Natural killer cell (primary cell): Measurements from ENCODE around the gene RELN. TPM values are rescaled to one million over a fixed set of nuclear protein-coding genes. Genes with fewer than 3 reads are reported as not detected.

Experiments used
- ATAC-seq, 3 donors: fragments of 150-1000 bp in 2 of 3; fragments of 200-7000 bp in 1 of 3; cut with Tn5 transposase; 1 replicate in 1 of 3; 2 replicates in 2 of 3; pipeline ENCODE4 v1.10.0; 2021; ENCODE audit warnings: mild to moderate bottlenecking in 2 of 3, moderate library complexity in 2 of 3
- DNase-seq, 2 donors: peaks; one replicate each; pipeline versions ENCODE4 v3.0.0 to v3.0.0-alpha.2; 2013 to 2021; ENCODE audit warnings: mixed read lengths in 1 of 2
- H3K27ac ChIP-seq: one replicate; pipeline ENCODE4 v1.5.1; 2013; ENCODE audit warnings: mild to moderate bottlenecking, low read length
- H3K27me3 ChIP-seq: one replicate; pipeline ENCODE4 v1.6.1; 2013; ENCODE audit warnings: low read length; ENCODE audit not compliant: control insufficient read depth, insufficient read depth
- H3K36me3 ChIP-seq: one replicate; pipeline ENCODE4 v1.6.1; 2013; ENCODE audit warnings: low read length; ENCODE audit not compliant: control insufficient read depth, insufficient read depth
- H3K4me1 ChIP-seq: one replicate; pipeline ENCODE4 v1.6.1; 2013; ENCODE audit warnings: low read length; ENCODE audit not compliant: control insufficient read depth, insufficient read depth
- H3K4me3 ChIP-seq: one replicate; pipeline ENCODE4 v1.5.1; 2013; ENCODE audit warnings: low read length
- H3K9me3 ChIP-seq: one replicate; pipeline ENCODE4 v1.6.1; 2013; ENCODE audit warnings: low read length; ENCODE audit not compliant: control insufficient read depth, insufficient read depth
- H3K27ac Mint-ChIP-seq, 2 donors: one replicate each; pipeline ENCODE4 v1.8.0; 2022; ENCODE audit warnings: mild to moderate bottlenecking in 2 of 2, mixed read lengths in 2 of 2, moderate library complexity in 1 of 2
- H3K27me3 Mint-ChIP-seq, 2 donors: one replicate each; pipeline ENCODE4 v1.8.0; 2022; ENCODE audit warnings: low read depth in 2 of 2, mixed read lengths in 2 of 2
- H3K36me3 Mint-ChIP-seq: one replicate; pipeline ENCODE4 v1.8.0; 2022; ENCODE audit warnings: mixed read lengths
- H3K4me1 Mint-ChIP-seq, 2 donors: one replicate each; pipeline ENCODE4 v1.8.0; 2022; ENCODE audit warnings: mixed read lengths in 2 of 2
- H3K4me3 Mint-ChIP-seq: one replicate; pipeline ENCODE4 v1.8.0; 2022; ENCODE audit warnings: mild to moderate bottlenecking, moderate library complexity, mixed read lengths
- H3K9me3 Mint-ChIP-seq, 2 donors: one replicate each; pipeline ENCODE4 v1.8.0; 2022; ENCODE audit warnings: mixed read lengths in 2 of 2
- WGBS: methylation state at CpG from one replicate; pipeline ENCODE4 v1.1.7; 2013; ENCODE audit warnings: missing lambda C conversion rate; ENCODE audit not compliant: insufficient coverage; 5-methylcytosine and 5-hydroxymethylcytosine counted together
- intact Hi-C: fragments of 100-400 bp; cut with micrococcal nuclease; formaldehyde crosslinking; loops from one replicate; pipeline ENCODE4 v1.14.2; 2022
- total RNA-seq, 4 donors: library from RNA; stranded (reverse); fragments of 120-200 nt in 1 of 4; gene quantifications; one replicate each; pipeline versions ENCODE4 v1.2.3 to v1.2.4, GENCODE V29; 2013 to 2022
- TF ChIP-seq, protein P1 (sequence below): fragments of 200-600 bp; IDR thresholded peaks from one replicate; pipeline ENCODE4 v1.8.0; 2022; ENCODE audit warnings: antibody characterized with exemption

RELN gene
- total RNA-seq, 3 donors from 2014 or later (not counting 1 experiment from before 2014, with no cell fraction given), result not detected

GRCh38 chr7:103715376-103716120 lies 273.9 kb downstream of the RELN start:
- Mint-ChIP-seq H3K9me3 (no peaks in the 10 kb centered on the region), H3K36me3 (no peaks in the 10 kb centered on the region), H3K4me3 (no peak overlapping the region), H3K27ac (no peak overlapping the region), H3K27me3 (no peaks in the 10 kb centered on the region), H3K4me1 (no peaks in the 10 kb centered on the region)
- TF ChIP-seq, protein P1, sequence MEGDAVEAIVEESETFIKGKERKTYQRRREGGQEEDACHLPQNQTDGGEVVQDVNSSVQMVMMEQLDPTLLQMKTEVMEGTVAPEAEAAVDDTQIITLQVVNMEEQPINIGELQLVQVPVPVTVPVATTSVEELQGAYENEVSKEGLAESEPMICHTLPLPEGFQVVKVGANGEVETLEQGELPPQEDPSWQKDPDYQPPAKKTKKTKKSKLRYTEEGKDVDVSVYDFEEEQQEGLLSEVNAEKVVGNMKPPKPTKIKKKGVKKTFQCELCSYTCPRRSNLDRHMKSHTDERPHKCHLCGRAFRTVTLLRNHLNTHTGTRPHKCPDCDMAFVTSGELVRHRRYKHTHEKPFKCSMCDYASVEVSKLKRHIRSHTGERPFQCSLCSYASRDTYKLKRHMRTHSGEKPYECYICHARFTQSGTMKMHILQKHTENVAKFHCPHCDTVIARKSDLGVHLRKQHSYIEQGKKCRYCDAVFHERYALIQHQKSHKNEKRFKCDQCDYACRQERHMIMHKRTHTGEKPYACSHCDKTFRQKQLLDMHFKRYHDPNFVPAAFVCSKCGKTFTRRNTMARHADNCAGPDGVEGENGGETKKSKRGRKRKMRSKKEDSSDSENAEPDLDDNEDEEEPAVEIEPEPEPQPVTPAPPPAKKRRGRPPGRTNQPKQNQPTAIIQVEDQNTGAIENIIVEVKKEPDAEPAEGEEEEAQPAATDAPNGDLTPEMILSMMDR, result no peak
- no peaks in the 10 kb centered on the region for H3K36me3 ChIP-seq
- ATAC-seq, result no peak
- intact Hi-C loops, result no loop called here
- H3K4me3 ChIP-seq, result no peak overlapping the region
- WGBS, result 93% methylated on average over 4 of the region's 4 CpGs
- no peaks in the 10 kb centered on the region for H3K27me3 ChIP-seq
- no peak for DNase-seq
- H3K27ac ChIP-seq, result no peak overlapping the region
- no peaks in the 10 kb centered on the region for H3K9me3 ChIP-seq
- H3K4me1 ChIP-seq, result no peaks in the 10 kb centered on the region

DNA sequence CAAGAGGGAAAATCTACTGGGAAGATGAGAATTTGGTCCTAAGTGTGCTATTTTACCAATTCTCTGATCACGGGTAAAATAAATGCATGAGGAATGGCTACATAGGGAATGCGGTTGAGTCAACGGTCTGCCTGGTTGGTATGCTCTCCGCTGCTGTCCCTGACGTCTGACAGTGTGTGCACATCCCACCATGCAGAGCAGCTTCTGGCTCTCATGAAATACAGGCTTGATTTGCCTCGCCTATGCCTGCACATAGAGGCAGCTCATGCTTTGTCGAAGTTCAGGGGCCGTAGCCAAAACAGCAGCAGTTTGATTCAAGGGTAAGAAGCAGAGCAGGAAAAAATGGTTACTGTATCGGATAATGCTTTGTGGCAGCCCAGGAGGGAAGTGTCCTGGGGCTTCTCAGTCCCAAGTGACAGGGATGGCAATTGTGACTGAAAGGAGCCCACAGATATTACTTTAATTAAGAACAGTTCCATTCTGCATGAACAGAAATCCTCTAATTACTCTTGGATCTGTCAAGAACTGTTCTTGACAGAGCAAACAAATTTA lies 275.0 kb downstream of the RELN start:
- H3K9me3 ChIP-seq, result no peaks in the 10 kb centered on the region
- H3K27me3 ChIP-seq, result no peaks in the 10 kb centered on the region
- no peak overlapping the region for H3K27ac ChIP-seq
- DNase-seq (no peak), ATAC-seq (no peak)
- intact Hi-C loops, result no loop called here
- Mint-ChIP-seq H3K36me3 (no peaks in the 10 kb centered on the region), H3K27me3 (no peaks in the 10 kb centered on the region), H3K4me1 (no peaks in the 10 kb centered on the region), H3K27ac (no peak overlapping the region), H3K9me3 (no peaks in the 10 kb centered on the region), H3K4me3 (no peak overlapping the region)
- no peaks in the 10 kb centered on the region for H3K36me3 ChIP-seq
- no peak overlapping the region for H3K4me3 ChIP-seq
- TF ChIP-seq, protein P1, result no peak
- no peaks in the 10 kb centered on the region for H3K4me1 ChIP-seq
- WGBS, result 86% methylated on average over 9 of the region's 9 CpGs

DNA sequence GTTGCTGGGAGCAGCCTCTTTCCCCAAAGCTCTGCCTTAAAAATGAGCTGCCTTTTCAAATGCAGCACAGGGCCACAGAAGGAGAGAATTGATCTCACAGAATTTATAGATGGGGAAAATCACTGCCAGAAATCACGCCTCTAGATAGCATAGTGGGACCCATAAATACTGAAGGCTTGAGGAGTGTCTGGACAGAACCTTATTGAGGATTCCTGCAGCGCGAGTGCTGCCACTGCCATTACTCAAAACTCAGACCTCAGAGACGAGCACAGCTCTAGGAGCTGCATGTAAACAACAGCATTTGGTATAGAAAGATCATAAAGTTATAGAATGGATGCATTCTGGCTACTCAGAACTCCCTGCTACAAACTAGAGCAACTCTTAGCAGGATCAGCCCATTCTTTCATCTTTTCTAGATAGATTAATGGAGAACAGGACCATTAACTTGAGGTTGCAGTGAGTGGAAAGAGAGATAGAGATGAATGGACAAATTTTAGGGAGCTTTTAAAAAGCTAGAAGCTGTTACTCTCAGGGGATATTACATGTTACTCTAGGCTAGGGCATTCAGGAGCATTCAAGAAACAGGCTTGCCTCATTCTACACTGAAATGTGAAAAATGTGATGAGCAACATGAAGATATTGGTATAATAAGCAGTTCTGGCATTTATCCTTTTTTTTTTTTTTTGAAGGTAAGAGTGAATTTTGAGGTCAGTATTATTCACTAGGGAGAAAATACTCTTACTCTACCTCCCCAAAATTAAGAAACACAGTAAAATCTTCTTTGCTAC lies 276.3 kb downstream of the RELN start:
- no peaks in the 10 kb centered on the region for H3K36me3 Mint-ChIP-seq
- no peaks in the 10 kb centered on the region for H3K9me3 Mint-ChIP-seq
- H3K36me3 ChIP-seq, result no peaks in the 10 kb centered on the region
- DNase-seq (no peak), ATAC-seq (no peak)
- no peak overlapping the region for H3K27ac Mint-ChIP-seq
- no peaks in the 10 kb centered on the region for H3K27me3 ChIP-seq
- no peak overlapping the region for H3K4me3 ChIP-seq
- no peaks in the 10 kb centered on the region for H3K9me3 ChIP-seq
- intact Hi-C loops, result no loop called here
- no peaks in the 10 kb centered on the region for H3K27me3 Mint-ChIP-seq
- no peak overlapping the region for H3K27ac ChIP-seq
- H3K4me3 Mint-ChIP-seq, result no peak overlapping the region
- H3K4me1 ChIP-seq, result no peaks in the 10 kb centered on the region
- TF ChIP-seq, protein P1, result no peak
- H3K4me1 Mint-ChIP-seq, result no peaks in the 10 kb centered on the region
- 69% methylated on average over 4 of the region's 4 CpGs for WGBS
